ENCODE measurements around the gene KCNQ1OT1.

The KCNQ1OT1 gene

GRCh38 chr11:2579315-2580060, 120.3 kb downstream of the KCNQ1OT1 start:
- DNase-seq = peak; percentile 24

DNA sequence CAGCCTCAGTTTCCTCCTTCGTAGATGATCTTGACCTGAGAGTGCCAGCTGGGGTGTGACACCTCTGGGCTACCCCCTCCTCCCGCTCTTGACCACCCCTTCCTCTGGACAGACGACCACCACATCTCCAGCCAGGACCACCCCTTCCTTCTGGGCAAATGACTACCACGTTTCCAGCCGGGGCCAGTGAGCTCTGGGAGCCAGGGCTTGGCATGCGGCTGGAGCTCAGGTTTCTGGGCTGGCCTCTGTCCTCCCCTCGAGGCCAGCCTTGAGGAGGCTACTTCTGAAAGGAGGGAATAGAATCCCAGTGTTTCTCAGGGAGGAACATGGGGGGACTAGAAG, 120.9 kb downstream of the KCNQ1OT1 start:
- no peak for DNase-seq

GRCh38 chr11:2577991-2578928, 121.5 kb downstream of the KCNQ1OT1 start:
- DNase-seq = no peak

- no peak for DNase-seq
These were observed 122.5 kb downstream of the KCNQ1OT1 start for GRCh38 chr11:2577031-2577990.

DNA sequence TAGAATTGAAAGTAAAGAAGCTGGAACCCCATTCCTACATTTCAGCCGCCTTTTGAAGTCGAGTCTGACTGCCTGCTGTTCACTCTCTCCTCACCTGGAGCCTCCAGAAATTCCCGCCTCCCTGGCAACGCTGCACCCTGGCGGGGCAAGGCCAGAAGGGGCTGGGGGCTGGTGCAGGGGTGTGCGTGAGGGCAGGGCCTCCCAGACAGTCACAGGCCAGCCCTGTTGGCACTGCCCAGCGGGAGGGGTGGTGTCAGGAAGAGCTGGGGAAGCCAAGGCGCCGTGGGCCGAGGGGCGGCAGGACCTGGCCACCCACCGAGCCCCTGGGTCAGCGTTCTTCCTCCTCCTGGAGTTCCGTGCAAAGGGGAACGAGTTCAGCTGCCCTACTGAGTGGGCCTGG, 123.2 kb downstream of the KCNQ1OT1 start:
- DNase-seq = no peak

DNA sequence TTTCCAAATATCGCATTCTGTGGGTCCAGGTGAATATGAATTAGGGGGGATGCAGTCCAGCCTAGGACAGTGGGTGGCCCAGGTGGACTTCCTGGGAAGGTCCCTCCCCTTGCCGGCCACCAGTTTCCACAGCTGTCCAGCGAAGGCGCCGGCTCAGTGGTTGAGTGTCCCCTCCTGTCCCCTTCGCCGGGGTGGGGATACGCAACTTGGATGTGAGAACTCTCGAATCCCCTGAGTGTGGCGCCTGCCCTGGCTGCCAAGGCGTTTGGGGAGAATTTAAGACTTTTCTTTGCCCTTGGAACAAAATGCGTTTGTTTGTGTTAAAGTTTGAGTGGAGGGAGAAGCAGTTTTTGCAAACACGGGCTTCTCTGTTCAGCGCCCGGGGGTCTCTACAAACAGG, 123.7 kb downstream of the KCNQ1OT1 start:
- DNase-seq = no peak

DNA sequence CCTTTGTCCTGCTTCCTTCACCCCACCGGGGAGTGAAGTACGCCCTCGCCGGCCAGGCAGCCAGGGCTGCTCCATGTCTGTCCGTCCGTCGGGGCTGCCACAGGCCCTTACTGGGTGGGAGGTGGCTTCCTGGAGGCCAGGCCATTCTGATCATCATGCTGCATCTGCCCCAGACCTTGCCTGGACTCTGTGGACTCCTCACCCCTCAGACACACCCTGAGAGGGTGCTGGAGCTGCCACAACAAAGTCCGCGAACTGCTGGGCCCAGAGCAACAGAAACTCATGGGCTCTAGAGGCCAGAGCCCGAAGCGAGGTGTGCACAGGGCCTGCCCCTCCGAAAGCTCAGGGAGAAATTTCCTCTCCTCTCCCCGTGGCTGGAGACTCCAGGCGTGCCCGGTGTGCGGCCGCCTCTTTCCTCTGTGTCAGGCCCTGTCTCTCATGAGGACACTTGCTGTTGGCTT, 124.2 kb downstream of the KCNQ1OT1 start:
- no peak for DNase-seq

DNA sequence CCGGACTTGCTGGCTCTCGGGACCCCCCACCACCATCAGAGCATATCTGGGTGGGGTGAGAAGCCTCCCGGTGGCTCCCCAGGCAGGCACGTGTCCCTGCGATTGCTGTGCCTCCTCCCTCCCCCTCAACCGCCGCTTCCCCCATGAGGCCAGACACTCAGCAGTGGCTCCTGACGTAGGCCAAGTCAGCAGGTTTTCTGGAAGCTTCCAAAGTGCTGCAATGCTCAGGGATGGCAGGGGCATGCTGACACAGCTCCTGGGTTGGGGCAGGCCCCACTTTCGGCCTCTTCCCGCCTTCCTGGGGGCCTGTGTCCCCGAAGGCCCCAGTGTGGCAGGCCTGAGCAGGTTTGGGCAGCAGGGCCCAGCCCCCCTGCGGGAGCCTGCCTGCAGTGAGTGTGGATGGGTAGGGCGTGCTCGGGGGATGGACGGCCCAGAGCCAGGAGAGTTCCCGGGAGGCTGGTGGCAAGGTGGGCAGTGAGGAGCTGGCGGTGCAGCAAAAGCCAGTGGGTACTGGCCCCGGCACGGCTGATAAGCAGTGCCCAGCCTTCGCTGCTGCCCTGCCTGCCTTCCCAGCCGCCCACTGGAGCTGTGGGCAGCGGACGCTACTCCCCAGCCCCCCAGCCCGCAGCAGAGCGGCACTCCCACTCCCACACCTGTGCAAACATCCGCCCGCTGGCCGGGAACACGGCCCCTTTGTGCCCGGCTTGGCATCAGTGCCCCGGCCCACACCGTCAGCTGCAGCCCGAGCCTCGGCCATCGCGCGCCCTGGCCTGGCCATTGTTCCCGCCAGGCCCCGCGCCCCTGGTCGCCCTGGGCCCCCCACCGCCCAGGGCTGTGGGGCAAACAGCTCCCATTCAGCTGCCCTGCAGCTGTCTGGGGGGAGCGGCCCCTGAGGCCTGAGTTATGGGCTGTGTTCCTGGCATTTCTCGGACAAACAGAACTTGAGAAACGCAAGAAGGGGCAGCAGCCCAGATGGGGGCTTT, 125.0 kb downstream of the KCNQ1OT1 start:
- peak; percentile 79 for DNase-seq

DNA sequence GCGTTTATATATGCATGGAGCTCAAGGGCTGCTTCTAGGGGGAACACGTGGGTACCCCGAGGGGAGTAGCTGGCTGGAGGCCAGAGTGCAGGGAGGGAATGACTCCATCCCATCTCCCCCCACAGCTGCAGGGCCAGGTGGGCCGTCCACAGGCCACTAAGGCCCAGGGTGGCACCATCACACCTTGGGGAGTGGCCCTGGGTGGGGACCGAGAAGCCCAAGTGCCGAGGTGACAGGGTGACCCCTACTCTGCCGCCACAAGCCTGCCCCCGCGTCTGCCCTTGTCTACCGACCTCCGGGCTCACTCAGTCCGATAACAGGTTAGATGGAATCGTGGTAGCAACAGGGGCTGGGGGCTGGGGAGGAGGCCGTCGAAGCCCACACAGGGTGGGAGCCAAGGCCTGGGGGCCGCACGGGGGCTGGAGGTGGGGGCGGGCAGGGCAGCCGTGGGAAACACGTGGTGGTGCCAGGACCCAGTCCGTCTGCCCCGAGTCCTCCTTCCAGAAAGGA, 125.7 kb downstream of the KCNQ1OT1 start:
- no peak for DNase-seq

DNA sequence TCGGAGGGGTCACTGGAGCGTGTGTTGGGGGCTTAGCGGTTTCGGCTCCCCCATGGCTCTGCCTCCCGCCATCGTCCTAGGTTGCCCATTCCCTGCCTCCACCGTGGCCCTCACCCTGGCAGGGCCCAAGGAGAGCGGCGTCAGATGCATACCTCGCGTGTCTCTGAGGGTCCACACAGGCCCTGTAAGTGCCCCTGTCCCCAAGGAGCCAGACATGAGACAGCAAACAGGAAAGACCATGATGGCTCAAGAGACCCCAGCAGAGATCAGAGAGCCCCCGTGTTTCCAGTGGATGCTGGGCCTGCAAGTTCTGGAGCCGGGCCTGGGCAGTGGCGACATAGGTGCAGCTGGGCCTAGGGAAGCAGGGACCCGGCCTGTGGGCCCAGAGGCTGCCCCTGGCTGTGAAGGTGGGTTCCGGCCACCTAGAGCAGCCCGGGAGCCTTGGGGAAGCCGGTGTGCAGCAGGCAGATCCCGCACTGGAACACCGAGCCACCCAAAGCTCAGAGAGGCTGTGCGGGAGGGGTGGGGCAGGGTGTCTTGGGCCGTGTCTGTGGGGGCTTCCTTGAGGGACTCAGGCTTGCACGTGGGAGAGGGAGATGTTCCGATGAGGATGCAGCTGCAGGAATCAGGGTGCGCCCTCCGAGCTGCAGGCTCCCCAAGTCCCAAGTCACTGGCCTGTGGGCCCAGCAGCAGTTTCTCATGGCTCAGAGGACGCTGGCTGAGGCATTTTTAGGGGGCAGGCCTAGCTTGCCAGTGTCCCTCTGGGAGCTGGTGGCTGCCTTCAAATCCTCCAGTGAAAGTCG, 126.4 kb downstream of the KCNQ1OT1 start:
- no peak for DNase-seq

- no peak for DNase-seq
These were observed 127.1 kb downstream of the KCNQ1OT1 start for GRCh38 chr11:2572491-2573239.

DNA sequence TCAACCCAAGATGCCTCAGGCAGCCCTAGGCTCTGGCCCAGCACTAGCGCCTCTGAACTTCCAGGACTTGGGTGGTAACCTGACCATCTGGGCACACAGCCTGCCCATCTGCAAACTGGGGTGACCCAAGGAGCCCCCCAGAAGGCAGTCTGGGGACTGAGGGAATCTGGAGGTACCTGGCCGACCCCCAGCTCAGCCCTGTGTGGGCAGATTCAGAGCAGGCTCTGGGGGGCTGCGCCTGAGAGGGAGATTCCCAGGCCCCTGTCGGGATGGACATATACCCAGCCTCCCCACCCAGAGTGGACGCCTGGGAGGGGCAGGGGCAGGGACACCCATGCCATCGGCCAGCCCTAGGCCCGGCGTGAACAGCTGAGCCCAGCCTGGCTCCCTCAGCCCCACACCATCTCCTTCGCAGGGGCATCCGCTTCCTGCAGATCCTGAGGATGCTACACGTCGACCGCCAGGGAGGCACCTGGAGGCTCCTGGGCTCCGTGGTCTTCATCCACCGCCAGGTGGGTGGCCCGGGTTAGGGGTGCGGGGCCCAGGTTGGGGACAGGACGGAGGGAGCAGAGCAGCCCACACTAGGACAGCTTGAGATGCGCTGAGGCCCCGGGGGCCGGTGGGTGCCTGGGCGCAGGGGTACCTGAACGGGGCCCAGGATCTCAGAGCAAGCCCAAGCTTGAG, 128.1 kb downstream of the KCNQ1OT1 start:
- DNase-seq = no peak

GRCh38 chr11:2570841-2571597, 128.8 kb downstream of the KCNQ1OT1 start:
- DNase-seq = no peak

- no peak for DNase-seq
These were observed 129.5 kb downstream of the KCNQ1OT1 start for GRCh38 chr11:2570211-2570811.

- DNase-seq = no peak
These were observed 130.0 kb downstream of the KCNQ1OT1 start for GRCh38 chr11:2569731-2570210.

- DNase-seq = no peak
These were observed 130.5 kb downstream of the KCNQ1OT1 start for GRCh38 chr11:2569321-2569721.

DNA sequence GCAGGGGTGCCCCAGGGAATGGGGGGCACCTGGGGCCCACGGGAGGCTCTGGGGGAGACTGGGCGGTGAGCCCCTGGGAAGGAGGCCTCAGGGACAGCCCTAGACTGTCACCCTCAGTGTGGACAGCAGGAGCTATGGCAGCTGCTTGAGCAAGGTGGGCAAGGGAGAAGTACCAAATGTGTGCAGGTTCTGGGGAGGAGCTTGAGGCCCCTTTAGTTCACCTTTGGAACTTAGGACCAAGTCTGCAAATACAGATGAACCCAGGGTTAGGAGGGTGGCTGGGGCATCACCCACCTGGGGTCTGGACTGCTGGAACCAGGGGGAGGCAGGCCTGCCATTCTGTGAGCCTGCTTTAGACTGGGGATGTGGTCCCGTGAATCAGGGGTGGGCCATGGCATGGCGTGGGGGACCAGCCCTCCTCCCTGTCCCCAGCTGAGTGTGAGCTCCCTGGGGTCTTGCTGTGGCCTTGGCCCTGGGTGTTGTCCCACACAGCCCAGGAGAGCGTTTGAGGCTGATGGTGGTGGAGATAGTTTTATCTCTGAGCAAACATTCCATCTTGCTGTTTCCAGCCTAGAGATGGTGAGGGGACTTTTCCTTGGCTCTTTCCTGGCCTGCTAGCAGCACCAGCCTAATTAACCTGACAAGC, 132.6 kb downstream of the KCNQ1OT1 start:
- DNase-seq = no peak

Data from NCI-H69 (cell line).